Stimulated activated CD4-positive, alpha-beta T cell treated with anti-CD3 and anti-CD28 coated beads, TNF-alpha, amount 100 ng/mL, for 1 hour (primary cell): ENCODE measurements around the gene INPP4A.

ENCODE experiments used
- DNase-seq, 3 donors: peaks; one replicate each; pipeline ENCODE4 v3.0.0-alpha.2; 2020; ENCODE audit warnings: low read depth in 3 of 3, low spot score in 1 of 3

Gene INPP4A

DNA sequence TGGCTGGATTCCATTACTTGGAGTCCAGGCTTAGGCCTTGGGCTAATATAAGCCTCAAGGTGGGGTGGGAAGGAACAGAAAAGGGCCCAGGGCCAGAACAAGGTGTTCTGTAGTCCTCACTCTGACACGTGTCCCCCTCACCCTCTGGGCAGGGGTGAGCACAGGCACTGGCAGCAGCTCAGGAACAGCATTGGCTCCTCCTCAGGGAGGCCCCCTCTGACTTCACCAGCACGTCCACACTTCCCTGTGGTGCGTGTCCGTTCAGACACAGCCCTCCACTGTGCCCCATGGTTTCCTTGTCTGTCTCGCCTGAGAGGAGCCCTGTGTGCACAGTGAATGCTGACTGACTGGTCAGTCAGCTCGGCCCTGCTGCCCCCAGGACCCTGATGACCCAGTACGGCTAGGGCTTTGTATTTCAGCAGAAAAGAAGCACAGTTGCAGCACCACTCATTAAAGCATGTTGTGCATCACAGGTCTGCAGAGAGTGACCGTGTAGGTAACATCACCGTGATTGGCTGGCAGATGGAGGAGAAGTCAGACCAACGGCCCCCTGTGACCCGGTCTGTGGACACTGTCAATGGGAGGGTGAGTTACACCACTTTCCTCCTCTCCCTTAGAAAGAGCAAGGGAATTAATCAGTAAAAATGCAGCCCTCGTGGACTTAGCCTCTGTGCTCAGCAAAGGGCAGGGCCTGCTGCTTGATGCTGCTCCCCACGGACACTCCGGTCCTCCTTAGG is 92.9 kb downstream of the INPP4A start:
- no peak for DNase-seq

DNA sequence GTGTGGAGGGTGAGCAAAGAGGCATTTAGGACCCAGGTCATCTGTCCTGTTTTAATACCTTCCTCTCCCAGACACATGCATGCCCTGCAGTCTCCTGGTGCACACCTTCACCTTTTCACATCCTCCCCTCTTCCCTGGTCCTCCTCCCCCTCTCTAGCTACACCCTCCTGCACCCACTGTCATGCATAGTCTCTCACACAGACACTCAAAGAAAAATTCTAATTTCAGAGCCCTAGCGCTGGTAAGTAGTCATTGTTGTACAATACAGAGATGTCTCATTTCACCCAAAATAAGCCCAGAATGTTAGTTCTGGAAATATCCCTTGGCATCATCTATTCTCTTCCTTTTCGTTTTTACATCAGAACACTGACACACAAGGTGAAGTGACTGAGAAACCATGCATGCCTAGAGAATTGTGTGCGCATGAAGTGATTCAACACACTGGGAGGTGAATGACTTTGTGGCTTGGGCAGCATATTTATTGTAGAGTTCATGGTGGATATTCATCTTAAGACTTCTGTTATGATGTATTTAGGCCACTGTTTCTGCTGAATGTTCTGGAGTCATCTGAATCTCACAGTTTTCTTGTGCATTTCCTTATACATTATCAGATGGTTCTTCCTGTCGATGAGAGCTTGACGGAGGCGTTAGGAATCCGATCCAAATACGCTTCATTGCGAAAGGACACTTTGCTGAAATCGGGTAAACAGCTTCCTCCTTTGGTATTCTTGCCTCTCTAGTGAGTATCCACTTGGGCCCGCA is 93.8 kb downstream of the INPP4A start:
- no peak for DNase-seq

DNA sequence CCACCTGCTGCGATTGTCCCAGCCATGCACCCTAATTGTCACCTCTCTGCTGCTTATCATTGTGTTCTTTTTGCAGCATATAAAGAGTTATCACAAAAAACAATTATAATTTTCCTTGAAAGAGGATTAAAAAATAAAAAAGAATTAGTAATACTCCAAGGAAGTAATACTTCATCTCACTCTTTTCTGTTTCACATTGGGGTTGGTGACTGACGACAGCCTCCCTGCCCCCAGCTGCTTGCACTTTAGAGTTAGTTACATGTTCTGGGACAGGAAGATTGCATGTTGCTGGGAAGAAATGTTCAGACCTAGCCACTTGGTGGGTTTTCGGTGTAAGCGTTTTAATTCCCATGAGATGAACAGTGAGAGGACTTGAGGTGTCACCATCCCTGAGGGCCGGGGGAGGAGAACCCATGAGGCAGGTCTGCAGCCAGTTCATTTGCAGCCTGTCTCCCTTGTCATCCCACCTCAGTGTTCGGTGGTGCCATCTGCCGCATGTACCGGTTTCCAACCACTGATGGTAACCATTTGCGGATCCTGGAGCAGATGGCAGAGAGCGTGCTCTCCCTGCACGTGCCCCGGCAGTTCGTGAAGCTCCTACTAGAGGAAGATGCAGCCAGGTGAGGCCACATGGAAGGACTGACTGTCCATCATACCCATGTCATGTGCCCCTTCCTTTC is 94.5 kb downstream of the INPP4A start:
- DNase-seq = no peak

DNA sequence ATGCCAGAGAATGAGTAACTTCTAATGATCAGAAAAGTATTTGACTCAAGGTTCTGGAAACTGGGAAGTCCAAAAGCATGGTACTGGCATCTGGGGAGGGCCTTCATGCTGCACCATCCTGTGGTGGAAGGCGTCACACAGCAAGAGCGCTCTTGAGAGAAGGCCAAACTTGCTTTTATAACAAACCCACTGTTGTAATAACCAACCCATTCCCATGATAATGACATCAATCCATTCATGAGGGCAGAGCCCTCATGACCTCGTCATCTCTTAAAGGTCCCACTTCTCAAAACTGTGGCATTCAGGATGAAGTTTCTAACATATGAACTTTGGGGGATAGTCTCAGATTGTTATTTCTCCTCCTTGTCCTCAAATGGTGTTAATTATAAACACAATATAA is 95.9 kb downstream of the INPP4A start:
- no peak for DNase-seq

DNA sequence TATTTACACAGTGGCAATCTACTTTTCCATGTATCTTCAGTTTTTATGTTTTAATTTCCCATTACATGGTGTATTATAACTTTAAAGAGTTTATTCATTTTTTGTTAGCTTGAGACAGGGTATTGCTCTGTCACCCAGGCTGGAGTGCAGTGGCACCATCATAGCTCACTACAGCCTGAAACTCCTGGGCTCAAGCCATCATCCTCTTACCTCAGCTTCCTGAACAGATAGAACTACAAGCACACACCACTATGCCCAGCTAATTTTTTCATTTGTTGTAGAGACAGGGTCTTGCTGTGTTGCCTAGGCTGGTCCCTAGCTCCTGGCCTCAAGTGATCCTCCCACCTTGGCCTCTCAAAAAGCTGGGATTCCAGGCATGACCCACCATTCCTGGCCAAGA is 96.8 kb downstream of the INPP4A start:
- no peak for DNase-seq

DNA sequence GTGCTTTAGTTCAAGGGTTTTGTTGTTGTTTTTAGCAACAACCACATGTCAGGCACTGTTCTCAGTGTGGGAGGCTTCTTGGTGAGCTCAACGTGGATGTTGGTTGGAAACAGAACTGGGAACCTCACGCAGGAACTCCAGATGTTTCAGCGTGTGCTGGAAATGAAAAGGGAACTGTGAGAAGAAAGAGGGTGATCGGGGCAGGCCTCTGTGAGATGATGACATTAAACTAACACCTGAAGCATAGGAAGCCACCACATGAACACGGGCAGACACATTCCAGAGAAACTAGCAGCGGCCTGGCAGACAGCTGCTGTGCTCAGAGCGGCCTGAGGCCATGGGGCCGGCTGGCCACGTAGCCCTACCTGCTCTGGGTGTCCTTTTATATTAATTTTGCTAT is 97.2 kb downstream of the INPP4A start:
- no peak for DNase-seq

DNA sequence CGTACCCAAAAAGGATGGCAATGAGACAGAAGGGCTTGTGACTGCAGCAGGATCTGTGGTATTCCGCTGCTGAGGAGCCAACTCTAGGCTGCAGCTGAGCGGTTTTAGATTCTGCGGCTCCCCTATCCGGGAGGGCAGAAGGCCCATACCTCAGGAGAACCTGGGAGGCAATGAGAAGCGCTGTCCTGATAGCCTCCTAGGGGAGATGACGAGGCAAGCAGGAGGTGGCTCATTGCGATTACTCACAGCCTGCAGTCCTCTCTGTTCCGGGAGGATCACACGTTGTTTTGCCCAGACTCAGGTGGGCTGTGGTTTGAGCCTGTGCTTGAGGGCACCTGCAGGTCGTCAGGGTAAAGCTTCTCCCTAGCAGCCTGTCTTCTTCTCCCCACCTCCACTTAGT is 98.6 kb downstream of the INPP4A start:
- DNase-seq = no peak

DNA sequence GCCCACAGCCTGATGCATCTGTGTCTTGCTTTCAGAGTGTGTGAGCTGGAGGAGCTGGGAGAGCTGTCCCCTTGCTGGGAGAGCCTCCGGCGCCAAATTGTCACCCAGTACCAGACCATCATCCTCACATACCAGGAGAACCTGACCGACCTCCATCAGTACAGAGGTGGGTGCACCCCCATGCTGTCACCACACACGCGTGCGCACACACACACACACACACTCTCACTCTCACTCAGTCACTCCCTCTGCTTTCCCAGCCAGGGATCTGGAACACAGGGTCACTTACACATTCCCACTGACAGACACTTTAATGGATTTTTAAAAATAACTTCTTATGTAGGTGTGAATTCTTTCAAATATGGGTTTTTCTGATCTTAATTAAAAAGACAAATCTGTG is 99.2 kb downstream of the INPP4A start:
- no peak for DNase-seq

DNA sequence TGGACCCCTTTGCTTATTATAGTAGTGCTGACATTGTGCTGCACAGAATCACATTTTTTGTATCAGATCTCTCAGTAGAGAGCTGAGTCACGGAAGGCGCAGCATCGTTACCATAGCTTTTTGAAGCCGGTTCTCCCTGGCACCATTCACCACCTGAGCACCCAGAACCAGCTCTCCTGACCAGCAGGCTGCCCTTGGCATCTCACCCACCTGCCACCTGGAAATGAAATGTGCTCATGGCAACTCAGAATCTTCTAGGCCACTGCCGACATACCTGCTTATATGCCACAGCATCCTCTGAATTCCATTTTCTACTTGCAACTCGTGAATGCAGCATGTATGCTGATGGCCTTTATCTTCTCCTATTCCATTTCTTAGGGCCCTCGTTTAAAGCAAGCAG is 100.9 kb downstream of the INPP4A start:
- no peak for DNase-seq

DNA sequence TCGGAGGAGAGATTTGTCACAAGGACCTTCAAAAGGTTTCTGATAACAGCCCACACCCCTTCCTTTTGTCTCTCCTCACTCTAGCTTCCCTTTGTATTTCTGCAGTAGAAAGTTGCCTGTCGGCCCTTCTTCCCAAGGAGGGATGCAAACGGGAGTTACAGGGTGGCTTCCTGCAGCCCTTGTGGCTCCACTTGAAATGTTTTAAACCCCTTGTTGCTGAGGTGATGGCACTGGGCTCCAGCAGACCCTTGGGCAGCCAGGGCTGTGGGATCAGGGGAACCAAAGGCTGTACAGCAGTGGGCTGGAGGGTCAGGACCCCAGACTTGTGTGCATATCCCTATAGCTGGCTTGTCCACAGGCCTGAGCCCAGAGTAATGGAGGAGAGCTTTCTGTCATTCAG is 101.5 kb downstream of the INPP4A start:
- DNase-seq = no peak

DNA sequence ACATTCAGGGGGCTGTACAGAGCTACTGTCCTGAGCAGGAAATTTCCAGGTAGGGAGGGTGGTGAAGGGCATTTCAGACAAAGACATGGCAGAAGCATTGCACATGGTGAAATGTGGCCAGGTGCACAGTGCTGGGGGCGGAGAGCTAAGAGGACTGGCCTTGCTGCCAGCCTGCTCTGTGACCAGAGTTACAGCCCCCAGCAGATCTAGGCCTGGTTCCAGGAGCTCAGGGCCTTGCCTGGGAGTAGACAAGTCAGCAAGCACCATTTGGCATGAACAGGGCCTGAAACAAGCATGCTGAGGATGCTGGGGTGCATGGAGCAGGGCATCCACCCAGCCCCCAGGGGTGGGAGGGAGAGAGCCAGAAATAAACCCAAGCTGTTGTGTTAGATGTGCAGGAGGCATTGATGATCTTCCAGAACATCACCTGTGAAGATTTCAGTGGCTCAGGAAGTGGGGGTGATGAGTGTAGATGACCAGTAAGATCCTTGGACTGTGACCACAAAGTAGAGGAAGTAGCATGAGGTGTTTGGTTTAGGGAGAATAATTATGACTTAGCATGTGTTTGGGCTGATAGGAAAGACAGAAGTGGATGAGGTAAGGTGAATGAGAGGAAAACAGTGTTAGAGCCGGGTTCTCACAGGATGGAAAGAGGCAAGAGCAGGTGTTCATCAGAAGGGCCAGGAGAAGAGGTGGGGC is 102.6 kb downstream of the INPP4A start:
- no peak for DNase-seq

DNA sequence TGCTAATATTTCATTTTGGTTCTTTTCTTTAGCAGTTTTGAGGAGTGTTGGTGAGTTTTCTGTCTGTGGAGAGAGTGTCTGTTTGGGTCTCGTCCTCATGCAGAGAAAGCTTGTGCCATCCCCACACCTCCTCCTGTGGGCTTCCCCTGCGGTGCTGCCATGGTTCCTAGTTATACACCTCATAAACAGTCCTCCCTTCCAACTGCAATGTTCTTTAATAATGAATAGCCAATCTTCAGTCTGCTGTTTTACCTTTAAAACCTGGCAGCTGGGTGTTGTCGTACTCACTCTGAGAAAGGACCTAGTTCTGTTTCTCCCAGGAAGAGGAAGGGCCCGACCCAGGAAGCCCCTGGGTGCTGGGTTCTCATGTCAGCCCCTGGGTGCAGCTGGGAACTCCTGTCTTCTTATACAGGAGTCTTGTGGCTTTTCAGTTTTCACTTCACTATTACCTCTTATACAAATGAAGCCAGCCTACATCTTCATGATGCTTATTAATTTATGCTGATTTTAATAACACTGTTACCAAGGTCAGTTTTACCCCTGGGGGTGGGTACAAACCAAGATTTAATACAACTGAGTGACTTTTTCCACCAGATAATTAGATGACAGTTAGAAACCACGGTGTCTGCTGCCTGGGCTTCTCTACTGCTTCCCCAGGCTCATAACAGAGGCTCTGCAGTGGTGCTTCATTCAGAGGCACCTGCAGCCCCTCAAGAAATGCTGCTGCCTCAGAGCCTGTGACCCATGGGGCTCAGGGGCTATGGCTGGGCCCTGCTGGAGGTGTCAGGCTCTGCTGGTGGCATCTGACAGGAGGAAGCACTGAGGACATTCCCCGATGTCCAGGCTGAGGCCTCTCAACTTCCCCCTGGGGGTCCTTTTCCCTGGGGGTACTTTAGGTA is 104.5 kb downstream of the INPP4A start:
- DNase-seq = no peak

DNA sequence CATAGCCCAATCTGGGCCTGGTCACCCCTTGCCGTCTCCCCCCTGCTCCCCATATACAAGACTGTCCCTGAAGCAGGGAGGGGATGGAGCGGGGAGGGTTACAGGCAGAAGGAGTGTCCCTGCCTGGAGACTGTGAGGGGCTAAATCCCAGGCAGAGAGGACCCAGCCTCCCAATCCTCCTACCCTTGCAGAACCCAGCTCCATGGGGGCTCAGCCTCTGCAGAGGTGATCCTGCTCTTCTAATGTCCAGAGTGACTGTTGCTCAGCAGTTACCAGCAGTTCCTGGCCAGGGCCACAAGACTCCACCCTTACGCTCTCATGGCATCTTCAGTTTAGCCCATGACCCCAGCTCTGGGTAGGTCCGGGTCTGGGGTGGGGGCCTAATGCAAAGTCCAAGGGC is 105.5 kb downstream of the INPP4A start:
- no peak for DNase-seq

DNA sequence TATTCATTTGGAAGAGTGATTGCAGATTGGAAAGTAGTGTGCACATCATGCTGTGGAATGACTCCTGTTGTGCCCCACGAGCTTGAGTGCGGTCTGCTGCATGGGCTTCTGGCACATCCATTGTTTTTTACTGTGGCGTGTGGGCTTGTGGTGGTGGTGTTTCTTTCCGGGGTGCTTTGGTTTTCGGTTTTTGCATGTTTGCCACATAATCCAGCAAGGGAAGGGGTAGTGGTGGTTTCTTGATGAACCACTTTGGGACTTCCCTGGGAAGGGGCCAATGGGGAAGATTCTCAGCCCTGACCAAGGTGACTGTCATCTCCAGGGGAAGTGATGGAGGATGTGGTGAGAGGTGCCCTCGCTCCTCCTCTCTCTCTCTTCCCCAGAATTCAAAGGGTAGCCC is 106.7 kb downstream of the INPP4A start:
- DNase-seq = no peak

DNA sequence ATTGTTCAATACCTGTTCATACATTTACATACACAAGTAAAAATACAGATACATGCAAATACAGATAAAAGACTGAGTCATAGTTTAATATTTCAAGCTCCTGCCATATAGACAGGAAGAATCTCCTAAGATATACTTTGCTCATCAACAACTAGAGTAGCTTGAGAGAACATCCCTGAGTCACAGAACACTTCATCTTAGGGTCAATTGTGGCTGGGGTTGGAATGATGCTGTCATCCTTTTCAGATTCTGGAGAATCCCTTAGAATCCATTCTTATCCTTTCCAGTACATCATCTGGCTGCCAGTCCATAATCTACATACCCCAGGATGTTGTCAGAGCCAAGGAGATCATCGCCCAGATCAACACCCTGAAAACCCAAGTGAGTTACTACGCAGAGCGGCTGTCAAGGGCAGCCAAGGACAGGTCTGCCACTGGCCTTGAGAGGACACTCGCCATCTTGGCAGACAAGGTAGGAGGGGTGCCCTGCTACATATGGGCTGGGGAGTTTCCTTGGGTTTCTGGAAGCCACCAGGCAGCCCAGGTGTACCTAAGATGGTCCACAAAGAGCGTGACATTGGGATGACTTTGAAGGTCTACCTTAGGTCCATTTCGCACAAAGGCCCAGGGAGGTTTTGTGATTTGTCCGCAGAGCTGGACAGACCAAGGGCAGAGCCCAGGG is 108.0 kb downstream of the INPP4A start:
- no peak for DNase-seq

DNA sequence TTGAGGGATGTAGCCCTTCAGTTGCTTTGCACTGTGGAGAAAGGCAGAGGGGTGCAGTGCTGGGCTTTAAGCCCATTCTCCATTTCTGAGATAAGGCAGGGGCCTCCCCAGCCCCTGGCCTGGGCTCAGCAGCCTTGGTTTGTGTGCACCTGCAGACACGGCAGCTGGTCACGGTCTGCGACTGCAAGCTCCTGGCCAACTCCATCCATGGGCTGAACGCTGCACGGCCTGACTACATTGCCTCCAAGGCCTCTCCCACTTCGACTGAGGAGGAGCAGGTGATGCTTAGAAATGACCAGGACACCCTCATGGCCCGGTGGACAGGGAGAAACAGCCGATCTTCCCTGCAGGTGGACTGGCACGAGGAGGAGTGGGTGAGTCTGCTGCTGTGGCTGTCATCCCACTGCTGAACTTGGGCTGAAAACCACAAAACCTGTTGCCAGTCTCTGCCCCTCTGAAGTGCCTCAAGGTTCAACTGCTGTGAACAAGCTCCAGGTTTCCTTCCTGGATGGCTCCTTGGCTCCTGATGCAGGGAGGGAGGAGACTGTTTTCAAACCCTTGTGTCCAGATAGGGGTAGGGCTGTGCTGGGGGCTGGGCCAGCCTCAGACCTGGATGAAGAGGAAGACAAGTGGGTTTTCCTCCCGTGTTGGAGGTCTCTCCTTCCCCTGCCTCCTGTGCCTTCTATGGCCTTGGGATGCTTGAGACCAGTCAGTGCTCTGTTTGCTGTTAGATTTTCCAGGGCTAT is 109.6 kb downstream of the INPP4A start:
- DNase-seq = no peak

DNA sequence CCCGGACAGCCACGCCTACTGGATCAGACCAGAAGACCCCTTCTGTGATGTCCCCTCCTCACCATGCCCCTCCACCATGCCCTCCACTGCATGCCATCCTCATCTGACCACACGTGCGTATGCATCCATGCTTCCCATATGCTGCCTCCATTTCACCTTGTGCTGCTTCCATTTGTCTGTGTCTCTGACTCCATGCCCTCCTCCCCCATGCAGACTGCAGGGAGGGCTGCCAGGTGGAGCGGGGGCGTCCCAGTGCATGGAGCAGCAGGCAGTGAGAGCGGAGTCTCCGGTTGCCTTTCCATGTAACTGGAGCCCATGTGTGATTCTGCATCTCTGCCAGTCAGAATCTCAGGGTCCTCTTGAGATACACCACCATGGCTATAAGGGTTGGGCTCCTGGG is 111.0 kb downstream of the INPP4A start:
- no peak for DNase-seq

DNA sequence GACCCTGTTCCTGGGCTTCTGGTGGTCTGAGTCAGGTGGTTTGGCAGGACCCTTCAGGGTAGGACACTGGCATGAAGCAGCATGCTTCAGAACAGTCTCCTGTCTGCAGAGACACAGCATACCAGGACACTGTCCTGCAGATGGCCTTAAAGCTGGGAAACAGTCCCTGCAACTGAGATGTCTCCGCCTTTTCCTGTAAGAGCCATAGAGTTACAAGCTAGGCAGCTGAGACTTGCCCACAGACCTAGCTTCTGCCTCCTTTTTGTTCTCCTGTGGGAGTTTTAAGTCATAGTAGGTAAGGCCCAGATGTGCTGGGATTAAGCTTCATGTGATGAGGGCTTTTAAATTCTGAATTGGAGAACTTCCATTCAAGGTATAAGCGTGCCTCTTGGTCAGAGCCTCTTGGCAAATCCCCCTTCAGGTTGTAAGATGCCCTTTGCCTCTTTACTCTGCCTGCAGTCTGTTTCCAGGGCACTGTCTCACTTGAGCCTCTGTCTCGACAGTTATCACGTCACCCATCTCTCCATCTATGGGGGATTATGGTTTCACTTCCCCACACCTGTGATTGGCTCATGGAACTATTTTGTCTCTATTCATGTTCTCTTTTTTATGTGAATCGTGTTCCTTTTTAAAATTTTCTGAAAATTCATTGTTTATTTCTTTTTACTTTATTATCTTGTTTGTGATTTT is 111.8 kb downstream of the INPP4A start:
- DNase-seq = no peak
